OCI-LY3 (cell line): ENCODE measurements around the gene LMX1A.

ENCODE experiments used
- CTCF ChIP-seq: fragments of 200-600, 300-600 bp; sonication (generic); IDR thresholded peaks from 2 replicates; pipeline ENCODE4 v1.5.1; 2014; ENCODE audit warnings: antibody characterized with exemption, low read length, low read depth
- EZH2phosphoT487 ChIP-seq: fragments of 200-600 bp; shearing (Covaris generic); IDR thresholded peaks from 2 replicates; pipeline ENCODE4 v1.6.1; 2018; ENCODE audit warnings: antibody characterized with exemption, mixed run types, low read depth

GRCh38 chr1:165187031-165188009 is 169.2 kb downstream of the LMX1A start:
- TF ChIP-seq EZH2phosphoT487 (no peak), CTCF (no peak)
